Hindlimb muscle (tissue), 1 donor: ENCODE results near the gene CR1. TPM values are rescaled to one million over a fixed set of nuclear protein-coding genes. Genes with fewer than 3 reads are reported as not detected.
"Not testable (repeated sequence)": the region's sequence is repeated elsewhere in the genome, so short reads cannot be mapped to it uniquely, and the experiment has no call there.

Source experiments
- DNase-seq: peaks from one replicate; pipeline ENCODE4 v3.0.0-alpha.2; 2013
- polyA plus RNA-seq: library from polyadenylated mRNA; unstranded; fragments of 120-200 nt; gene quantifications from one replicate; pipeline ENCODE4 v1.2.1, GENCODE V29; 2013; ENCODE audit not compliant: insufficient read length

CR1 gene
- polyA plus RNA-seq, 1 donor: 0.93 TPM

DNA sequence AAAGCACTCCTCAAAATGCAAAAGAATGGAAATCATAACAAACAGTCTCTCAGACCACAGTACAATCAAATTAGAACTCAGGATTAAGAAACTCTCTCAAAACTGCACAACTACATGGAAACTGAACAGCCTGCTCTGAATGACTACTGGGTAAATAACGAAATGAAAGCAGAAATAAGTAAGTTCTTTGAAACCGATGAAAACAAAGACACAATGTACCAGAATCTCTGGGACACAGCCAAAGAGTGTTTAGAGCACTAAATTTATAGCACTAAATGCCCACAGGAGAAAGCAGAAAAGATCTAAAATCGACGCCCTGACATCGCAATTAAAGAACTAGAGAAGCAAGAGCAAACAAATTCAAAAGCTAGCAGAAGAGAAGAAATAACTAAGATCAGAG lies 95.2 kb downstream of the CR1 start:
- not testable (repeated sequence) for DNase-seq

DNA sequence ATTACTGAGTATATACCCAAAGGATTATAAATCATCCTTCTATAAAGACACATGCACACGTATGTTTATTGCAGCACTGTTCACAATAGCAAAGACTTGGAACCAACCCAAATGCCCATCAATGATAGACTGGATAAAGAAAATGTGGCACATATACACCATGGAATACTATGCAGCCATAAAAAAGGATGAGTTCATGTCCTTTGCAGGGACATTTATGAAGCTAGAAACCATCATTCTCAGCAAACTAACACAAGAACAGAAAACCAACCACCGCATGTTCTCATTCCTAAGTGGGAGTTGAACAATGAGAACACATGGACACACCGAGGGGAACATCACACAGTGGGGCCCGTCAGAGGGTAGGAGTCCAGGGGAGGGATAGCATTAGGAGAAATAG lies 98.1 kb downstream of the CR1 start:
- not testable (repeated sequence) for DNase-seq

- no peak for DNase-seq
These were observed 107.8 kb downstream of the CR1 start for GRCh38 chr1:207603777-207604176.

DNA sequence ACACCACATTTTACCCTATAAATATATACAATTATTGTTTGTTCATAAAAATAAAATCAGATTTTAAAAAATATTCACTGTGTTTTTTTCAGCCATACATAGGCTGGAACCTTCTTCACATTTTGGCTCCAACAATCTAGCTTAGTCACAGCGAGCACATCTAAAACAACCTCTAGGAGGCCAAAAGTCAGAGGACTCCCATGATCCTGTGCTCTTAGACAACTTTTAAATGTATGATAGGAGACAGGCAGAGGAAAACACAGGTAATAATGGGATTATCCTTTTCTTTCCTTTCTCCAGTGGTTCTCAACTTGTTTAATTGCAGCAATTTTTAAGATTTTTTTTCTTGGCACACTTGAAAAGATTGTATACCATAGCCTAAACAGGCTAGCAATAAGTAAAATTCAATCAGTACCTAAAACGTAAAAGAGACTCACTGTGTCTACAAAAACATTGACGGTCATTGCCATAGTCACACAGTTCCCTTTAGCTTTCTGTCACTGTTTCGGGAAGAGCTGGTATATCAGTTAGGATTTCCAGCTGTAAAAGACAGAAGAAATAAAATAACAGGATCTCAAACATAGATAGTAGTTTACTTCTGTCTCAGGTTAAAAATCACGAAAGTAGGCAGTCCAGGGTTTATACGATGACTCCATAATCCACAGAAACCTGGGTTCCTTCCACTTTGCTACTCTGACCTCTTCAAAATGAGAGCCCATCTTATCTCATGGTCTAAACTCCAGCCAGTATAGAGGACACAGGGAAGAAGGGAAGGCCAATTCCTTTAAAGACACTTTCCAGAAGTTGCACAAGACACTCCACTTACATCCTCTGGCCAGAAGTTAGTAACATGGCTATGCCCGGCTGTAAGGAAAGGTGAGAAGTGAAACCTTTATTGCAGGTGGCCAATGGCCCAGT lies 109.7 kb downstream of the CR1 start:
- DNase-seq: no peak

- DNase-seq: no peak
These were observed 110.4 kb downstream of the CR1 start for GRCh38 chr1:207606362-207606755.

DNA sequence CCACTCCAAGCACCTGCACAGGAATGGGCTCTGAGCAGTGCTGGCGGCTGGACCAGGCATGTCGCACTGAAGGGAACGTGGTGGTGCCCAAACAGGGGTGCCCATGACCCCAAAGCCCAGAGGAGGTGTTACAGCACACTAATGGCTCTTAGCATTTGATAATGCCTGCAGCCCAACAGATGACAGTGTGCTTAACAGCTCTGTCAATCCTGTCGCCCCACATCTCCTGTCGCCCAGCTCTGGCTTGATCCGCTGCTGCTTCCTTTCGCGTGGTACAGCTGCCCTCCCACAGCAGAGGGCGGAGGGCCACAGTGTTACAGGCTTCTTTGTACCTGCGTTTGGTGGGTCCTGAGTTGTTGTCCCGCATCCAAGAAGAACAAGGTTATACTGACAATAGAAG lies 116.8 kb downstream of the CR1 start:
- DNase-seq: no peak

- DNase-seq: peak; percentile 36
These were observed 124.0 kb downstream of the CR1 start for GRCh38 chr1:207619871-207620542.

GRCh38 chr1:207620543-207620893 lies 124.6 kb downstream of the CR1 start:
- no peak for DNase-seq

GRCh38 chr1:207625504-207626071 lies 129.6 kb downstream of the CR1 start:
- DNase-seq: not testable (repeated sequence)

DNA sequence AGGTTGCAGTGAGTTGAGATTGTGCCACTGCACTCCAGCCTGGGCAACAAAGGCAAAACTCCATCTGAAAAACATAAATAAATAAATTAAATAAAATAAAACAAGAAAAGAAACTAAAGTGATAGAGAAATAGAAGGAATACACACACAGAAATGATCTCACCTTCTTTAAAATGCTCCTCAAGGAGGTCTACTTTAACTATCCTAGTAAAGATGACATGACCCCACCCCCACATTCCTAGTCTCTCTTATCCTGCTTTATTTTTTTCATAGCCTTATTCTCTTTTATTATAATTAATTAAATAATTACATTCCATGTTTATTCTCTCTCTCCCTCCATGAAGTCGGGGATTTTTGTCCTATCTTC lies 131.0 kb downstream of the CR1 start:
- no peak for DNase-seq

DNA sequence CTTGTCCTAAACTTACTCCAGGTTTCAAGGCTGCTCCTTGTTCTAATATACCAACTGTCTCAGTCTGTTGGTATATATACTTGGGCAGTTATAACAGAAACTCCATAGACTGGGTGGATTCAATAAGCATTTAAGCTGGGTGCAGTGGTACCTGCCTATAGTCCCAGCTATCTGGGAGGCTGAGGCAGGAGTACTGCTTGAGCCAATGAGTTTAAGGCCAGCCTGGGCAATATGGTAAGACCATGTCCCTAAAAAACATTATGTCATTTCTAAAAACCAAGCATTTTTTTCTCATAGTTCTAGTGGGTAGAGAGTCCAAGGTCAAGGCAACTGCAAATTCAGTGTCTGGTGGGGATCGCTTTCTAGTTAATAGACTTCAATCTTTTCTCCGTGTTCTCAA lies 131.5 kb downstream of the CR1 start:
- no peak for DNase-seq

GRCh38 chr1:207628776-207629175 lies 132.8 kb downstream of the CR1 start:
- no peak for DNase-seq

DNA sequence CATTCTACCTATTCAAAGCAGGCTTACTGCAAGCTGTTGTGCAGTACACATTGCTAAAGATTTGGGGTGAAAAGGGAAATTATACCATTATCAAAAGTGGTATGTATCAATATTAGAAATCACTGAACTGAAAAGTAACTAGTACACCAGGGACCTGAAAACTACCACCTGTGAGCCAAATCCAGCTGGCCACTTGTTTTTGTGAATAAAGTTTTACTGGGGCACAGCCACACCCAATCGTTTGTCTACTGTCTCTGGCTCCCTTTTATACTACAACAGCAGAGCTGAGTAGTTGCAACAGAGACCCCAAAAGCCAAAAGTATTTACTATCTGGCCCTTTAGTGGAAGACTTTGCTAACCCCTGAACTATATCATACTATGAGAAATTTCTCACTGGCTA lies 135.2 kb downstream of the CR1 start:
- no peak for DNase-seq

DNA sequence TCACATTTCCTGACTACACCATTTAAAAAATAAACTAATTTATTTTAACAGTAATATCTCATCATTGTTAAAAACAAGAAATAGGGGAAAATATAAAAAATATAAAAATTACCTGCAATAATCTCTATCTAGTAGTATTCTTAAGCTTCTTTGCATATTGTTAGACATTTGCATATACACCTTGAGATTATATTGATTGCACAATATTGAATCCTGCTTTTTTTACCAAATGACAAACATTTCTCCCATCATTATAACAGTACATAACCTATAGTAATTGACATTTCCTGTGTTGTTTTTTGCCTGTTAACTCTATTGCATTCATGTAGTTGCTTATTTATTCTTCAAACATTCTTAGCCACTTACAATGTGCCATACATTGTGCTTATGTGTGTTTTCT lies 137.3 kb downstream of the CR1 start:
- DNase-seq: no peak

GRCh38 chr1:207633699-207634289 lies 137.8 kb downstream of the CR1 start:
- not testable (repeated sequence) for DNase-seq

DNA sequence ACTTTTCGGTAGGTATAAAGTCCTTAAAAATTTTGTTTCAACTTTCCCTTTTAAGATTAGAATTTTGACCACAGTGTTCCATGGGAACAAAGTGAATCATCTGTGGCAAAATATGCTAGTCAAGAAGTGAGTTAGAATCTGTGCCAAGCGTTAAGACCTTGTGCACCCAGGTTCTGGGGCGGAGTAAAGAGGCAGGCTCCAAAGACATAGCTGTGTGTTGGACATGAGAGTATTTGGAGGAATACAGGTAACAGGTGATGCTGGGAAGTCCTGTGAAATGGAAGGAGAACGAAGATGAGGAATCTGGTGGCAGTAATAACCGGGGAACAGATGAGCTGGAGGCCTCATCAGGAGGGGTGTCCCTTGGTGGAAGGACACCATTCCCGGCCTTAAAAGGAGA lies 138.3 kb downstream of the CR1 start:
- not testable (repeated sequence) for DNase-seq

DNA sequence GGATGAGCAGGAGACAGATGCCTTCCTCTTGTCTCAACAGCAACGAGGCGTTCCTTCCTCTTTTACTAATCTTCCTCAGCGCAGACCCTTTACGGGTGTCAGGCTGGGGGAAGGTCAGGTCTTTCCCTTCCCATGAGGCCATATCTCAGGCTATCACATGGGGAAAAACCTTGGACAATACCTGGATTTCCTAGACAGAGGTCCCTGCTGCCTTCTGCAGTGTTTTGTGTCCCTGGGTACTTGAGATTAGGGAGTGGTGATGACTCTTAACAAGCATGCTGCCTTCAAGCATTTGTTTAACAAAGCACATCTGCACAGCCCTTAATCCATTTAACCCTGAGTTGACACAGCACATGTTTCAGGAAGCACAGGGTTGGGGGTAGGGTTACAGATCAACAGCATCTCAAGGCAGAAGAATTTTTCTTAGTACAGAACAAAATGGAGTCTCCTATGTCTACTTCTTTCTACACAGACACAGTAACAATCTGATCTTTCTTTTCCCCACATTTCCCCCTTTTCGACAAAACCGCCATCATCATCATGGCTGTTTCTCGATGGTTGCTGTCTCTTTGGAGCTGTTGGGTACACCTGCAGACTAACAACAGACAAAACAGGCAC lies 139.7 kb downstream of the CR1 start:
- not testable (repeated sequence) for DNase-seq

DNA sequence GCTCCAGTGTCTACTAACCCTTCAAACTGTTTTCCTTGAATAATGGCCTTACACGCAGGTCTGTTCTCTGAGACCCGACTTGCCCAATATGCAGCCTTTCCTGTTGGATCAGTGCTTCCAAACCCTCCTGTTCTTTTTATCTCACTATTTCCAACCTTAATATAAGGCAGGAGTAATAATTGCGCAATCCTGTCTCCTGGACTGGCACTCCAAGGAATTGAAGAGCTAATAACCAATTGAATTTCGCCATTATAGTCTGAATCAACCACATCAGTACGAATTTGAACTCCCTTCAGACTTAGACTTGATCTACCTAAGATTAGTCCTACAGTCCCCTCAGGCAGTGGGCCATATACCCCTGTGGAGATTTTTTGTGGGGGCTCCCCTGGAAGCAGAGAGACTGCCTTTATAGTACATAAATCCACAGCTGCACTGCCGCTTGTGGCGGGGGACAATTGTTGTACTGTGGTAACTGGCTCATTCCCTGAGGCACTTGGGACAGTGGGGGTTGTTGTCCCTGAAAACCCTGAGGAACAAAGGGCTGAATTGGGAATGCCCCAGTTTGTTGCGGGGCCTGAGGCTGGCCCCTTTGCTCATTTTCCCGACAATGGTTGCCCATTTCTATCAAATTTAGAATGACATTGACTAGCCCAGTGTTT lies 142.7 kb downstream of the CR1 start:
- not testable (repeated sequence) for DNase-seq

DNA sequence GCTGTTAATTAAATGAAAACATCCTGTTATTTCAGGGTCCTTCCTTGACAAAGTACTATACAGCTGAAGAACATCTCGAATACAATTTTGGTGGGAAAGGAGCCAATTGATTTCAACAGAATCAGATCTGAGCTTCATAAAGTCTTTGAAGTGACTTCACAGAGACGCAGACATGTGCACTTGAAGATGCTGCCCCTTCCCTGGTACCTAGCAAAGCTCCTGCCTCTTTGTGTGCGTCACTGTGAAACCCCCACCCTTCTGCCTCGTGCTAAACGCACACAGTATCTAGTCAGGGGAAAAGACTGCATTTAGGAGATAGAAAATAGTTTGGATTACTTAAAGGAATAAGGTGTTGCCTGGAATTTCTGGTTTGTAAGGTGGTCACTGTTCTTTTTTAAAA lies 143.4 kb downstream of the CR1 start:
- DNase-seq: not testable (repeated sequence)

DNA sequence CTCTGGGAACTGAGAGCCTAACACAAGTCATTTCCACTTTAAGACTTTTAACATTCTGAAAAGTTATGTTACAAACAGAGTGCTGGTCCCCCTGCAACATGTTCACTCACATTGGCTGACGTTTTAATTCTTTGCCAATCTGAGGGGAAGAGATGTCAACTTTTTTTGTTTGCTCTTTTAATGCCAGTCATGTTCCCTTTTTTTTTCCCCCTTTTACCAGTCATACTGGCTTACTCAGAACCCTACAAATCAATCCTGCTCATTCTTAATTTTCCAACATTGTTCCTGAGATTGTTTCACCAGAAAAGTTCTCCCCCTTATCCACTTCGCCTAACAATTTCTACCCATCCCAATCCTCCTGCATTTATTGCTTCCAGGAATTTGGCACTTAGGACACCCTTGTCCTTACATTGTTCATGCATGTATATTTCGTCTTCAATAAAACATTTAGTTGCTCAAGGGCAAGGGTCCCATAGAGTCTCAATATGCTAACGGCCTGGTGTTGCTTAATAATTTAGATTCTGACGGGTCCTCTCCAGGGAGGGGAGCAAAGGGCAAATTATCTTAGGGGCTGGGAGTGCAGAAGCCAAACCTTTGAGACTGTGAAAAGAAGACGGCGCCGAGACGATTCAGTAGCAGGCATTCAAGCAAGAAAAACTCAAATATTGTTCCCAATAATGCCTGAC lies 148.4 kb downstream of the CR1 start:
- no peak for DNase-seq

- peak; percentile 78 for DNase-seq
These were observed 149.1 kb downstream of the CR1 start, which contains the start of gene CR1L for GRCh38 chr1:207644852-207645634. CR1L (plus strand) TSS chr1:207645133; CDS start chr1:207645234, 101 bp downstream.
